HTERT RPE-1 (cell line): Measurements from ENCODE around the gene ARL6IP1.
"Not testable (repeated sequence)": the region's sequence is repeated elsewhere in the genome, so short reads cannot be mapped to it uniquely, and the experiment has no call there.

Source experiments
- in situ Hi-C: fragments of 300-500 bp; cut with MboI; formaldehyde crosslinking; loops from 4 replicates; pipeline ENCODE4 v1.14.3; 2020; ENCODE audit warnings: low sequenced_read_pairs

ARL6IP1 gene

DNA sequence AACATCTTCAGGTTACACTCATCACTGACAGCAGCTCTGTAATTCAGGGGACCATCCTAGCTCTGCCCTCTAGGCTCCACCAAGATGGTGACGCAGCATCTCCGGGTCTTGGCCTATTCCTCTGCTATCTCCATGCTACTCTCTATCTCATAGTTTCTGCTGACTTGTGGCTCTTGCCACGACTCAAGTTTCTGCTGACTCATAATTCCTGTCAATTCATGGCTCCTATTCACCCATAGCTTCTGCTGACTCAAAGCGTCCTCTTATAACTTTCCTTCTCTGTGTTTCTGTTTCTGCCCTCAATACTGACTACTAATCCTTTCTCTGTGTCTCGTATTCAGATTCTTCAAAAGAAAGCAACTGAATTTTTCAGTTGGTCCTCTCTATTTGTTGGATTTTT, 38.6 kb downstream of the ARL6IP1 start:
- in situ Hi-C loops = not testable (repeated sequence)

DNA sequence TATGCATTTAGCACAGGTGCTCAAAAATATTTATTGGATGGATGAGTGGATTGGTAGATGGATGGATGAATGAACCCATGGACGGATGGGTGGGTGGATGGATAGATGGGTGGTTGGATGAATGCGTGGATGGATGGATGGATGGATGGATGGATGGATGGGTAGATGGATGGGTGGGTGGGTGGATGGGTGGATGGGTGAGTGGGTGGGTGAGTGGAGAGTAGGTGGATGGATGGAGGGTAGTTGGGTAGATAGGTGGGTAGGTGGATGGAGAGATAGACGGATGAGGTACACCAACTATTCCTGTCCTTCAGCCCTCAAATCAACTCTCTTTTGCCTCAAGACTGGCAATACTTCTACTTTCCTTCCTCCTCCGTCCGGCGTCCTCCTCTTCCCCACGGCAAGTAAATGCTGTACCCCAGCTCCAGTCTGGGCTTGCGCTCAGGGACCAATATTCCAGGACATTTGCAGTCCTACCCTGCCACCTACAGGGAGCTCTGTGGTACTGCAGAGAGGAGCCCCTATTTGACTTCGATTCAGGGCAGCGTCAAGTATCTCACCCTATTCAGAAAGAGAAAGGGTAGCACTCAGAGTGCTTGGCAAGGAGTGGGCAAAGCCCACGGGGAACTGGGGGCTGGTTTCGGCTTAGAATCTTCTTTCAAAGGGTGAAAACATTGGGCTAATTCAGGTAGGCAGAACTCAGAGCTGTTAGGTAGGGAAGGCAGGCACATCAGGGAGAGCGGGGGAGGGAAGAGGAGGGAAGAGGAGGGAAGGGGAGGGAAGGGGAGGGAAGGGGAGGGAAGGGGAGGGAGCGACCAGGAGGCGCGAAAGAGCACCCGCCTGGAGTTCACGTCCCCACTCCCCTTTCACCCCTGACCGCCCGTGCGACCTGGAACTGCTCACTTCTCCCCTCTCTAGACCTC, 41.5 kb downstream of the ARL6IP1 start:
- in situ Hi-C loops = not testable (repeated sequence)

DNA sequence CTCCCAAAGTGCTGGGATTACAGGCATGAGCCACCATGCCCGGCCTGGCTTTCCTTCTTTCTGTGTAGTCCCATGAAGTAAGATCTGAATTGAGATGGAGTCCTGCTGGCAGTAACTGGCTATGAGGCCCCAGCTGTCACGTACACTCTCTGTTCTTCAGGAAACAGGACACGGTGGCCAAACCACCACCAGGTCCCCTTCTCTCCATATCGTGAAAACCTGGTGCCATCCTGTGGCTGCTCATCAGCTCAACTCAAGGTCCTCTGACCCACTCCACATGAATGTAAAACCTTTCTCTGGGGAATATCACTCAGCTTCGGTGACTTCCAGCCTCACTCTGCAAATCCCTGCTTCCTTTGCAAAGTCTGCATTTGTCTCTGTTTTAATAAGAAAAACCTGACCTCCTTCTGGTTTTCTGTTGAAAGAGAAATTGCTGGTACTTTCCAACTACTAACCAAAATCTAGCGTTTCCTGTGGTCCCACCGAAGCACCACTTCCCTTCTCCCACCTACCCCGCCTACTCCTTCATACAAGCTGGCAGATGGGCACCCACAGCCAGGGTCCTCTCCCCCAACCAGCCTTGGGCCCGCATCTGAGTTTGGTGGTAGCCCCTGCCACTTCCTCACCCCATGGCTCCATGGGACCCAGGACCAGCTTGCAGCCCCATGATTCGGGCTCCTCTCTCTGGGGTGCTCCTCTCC, 43.2 kb downstream of the ARL6IP1 start:
- in situ Hi-C loops = not testable (repeated sequence)

GRCh38 chr16:18756639-18757038, 44.7 kb downstream of the ARL6IP1 start:
- in situ Hi-C loops = not testable (repeated sequence)

DNA sequence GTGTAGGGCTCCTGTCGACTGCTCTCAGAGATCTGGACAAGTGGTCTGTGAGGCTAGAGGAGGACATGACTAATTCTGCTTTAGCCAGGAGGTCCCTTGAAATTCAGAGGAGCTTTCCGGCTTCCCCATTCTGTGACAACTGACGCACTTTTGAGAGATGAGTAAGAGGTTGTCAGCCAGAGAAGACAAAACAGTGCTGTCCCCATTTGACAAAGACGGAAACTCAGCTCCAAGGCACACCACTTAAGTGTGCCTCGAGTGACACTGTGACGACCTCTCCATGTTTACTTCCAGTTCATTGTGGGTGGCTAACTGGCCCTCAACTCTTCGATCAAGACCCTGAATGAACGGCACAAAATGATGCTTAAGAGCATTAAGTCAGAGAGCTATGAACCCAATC, 58.5 kb downstream of the ARL6IP1 start:
- in situ Hi-C loops = not testable (repeated sequence)
